ENCODE measurements around the gene TEX2.

Gene TEX2

DNA sequence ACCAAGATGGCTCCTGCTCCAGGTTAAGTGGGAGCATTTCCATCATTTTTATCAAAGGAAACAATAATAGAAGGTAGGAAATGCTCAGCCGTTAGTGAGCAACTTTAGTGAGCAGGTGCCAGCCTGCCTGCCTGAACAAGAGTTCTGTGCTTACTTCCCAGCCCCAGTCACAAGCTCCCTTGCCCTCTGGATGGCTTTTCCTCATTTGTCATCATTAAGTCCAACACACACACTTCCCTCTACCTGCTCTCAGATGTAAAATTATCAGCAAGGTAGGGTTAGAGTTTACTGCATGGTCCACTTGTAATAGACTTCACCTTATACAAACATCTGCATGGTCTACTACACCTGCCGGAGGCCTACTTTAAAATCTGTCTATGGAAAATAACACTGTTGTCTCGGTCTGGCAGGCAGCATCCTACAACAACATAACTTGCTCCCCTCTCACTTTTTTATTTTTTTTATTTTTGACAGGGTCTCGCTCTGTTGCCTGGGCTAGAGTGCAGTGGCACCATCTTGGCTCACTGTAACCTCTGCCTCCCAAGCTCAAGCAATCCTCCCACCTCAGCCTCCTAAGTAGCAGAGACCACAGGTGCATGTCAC lies 12.7 kb downstream of the TEX2 start:
- no peak overlapping the region for H3K4me3 ChIP-seq (ENCODE audit: low read depth, low read length)
- no peak for TF ChIP-seq CTCF (IDR thresholded peaks at IDR 0.05; ENCODE audit: control insufficient read depth, extremely low read depth, insufficient read depth)
- DNase-seq (ENCODE audit: low read depth) = no peak

DNA sequence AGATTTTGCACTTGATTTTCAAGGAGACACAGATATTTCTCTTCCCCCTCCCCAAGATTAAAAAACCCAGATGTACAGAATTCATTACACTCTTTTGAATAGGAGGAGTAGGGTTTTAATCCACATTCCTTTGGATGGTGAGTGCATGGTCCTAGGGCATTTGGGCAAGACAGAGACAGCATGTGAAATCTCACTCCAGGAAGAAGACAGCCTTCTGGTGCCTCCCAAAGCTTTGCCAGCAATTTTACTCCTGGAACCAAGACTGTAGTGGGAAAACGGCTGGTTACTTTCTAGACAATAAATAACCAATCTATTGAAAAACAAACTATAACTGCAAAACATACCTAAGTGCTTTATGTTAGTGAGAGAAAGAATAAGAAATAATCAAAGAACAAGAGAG lies 15.2 kb downstream of the TEX2 start:
- H3K4me3 ChIP-seq (ENCODE audit: low read depth, low read length) = no peak overlapping the region
- TF ChIP-seq CTCF (IDR thresholded peaks at IDR 0.05; ENCODE audit: control insufficient read depth, extremely low read depth, insufficient read depth) = no peak
- DNase-seq (ENCODE audit: low read depth) = no peak

DNA sequence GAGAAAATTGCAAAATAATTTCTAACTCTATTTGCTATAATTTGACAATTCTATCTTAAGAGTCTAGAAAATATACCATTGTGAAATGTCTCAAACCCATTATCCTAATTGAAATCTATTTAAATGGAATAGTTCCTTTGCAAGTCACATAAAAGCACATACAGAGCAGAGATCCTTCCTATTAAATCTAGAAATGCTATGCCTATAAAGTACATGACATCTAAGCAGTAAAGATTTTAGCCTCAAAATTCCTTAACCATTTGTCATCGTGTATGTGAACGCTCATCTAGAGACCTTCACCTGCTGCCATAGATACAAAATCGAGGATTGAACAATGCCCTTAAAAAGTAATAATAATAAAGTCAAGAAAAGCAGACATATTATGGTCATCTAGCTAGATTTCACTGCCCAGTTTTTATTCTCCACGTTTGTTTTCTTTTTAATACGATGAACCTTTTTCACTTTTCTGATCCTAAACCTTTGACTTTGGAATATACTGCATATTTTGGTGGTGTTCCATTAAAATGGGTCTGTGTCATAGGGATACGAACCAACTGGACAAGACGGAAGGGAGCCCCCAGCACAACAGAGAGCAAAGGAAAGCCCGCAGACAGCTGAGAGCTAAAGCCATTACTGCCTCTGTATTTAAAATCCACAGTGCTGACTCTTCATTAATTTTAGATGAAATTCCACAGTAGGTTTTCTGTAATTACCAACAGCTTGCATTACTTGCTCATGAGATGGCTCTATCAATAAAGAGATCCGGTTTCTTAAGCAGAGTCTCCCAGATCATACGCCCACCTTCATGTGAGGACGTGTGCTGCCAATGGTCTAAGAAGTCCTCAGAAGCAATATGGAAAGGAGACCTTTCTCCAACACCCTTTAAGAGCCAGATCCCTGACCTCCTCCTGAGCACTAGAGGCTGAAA lies 17.6 kb downstream of the TEX2 start:
- DNase-seq (ENCODE audit: low read depth) = peak; percentile 22
- TF ChIP-seq CTCF (IDR thresholded peaks at IDR 0.05; ENCODE audit: control insufficient read depth, extremely low read depth, insufficient read depth) = no peak
- H3K4me3 ChIP-seq (ENCODE audit: low read depth, low read length) = no peak overlapping the region

DNA sequence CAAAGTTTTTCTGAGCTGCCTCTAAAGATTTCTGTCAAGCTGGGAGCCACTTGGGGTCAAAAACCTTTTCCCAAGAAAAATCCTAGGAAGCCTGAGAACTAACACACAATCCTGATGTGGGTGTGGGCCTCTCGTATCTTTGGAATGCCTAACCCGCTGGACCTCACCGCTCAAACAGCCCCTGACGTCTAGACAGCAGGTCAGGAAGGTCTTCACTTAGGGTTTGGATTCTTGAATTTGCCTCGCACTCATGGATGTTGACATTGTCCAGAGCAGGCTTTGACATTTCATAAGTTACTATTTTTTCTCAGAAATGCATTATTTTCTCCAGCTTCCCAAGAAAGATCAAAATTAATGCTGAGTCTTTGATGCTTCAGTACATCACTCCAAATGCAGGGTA lies 18.9 kb downstream of the TEX2 start:
- no peak for TF ChIP-seq CTCF (IDR thresholded peaks at IDR 0.05; ENCODE audit: control insufficient read depth, extremely low read depth, insufficient read depth)

DNA sequence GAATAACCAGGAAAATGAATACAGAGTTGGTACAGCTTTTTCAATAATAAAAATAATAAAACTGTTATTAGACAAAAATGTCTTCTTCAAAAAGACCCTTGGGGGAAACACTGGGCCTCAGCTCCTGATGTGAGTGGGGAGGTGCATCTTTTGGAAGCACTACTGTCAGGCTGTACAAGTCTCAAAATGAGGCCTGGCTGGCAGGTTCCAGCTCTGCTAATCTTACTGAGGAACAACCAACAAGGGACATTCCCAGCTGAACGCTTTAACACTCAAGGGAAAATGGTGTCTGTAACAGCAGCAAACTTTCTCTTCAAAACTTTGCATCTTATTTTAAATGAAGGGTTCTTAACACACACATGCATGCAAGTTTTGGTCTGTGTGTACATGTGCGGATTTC lies 19.7 kb downstream of the TEX2 start:
- no peak for DNase-seq (ENCODE audit: low read depth)
- no peak overlapping the region for H3K4me3 ChIP-seq (ENCODE audit: low read depth, low read length)
- no peak for TF ChIP-seq CTCF (IDR thresholded peaks at IDR 0.05; ENCODE audit: control insufficient read depth, extremely low read depth, insufficient read depth)

More for the DNA sequence above, 18.9 kb downstream of the TEX2 start:
- no peak for DNase-seq (ENCODE audit: low read depth)
- H3K4me3 ChIP-seq (ENCODE audit: low read depth, low read length) = no peak overlapping the region

DNA sequence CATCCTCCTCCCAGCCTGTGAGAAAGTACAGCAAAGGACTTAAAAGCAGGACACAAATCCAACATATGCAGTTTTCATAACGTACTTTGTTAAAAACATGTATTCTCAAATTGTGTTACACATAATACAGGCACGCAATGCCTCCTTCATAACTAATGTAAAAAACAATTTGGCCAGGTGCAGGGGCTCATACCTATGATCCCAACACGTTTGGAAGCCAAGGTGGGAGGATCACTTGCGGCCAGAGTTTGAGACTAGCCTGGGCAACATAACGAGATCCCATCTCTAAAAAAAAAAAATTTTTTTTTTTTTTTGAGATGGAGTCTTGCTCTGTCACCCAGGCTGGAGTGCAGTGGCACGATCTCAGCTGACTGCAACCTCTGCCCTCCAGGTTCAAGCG lies 20.4 kb downstream of the TEX2 start:
- no peak for TF ChIP-seq CTCF (IDR thresholded peaks at IDR 0.05; ENCODE audit: control insufficient read depth, extremely low read depth, insufficient read depth)
- no peak overlapping the region for H3K4me3 ChIP-seq (ENCODE audit: low read depth, low read length)
- no peak for DNase-seq (ENCODE audit: low read depth)

All from LNCaP clone FGC (cell line).